Uterus (tissue), 2 donors: ENCODE data around the gene COL6A3.

Source experiments
- POLR2A ChIP-seq, 2 donors: fragments of 450-650 bp; IDR thresholded peaks; one replicate each; pipeline ENCODE4 v1.6.1; 2016; ENCODE audit warnings: antibody characterized with exemption in 2 of 2, mild to moderate bottlenecking in 1 of 2, moderate library complexity in 1 of 2
- TF ChIP-seq, protein P1 (sequence below), 4 experiments: fragments of 200-600 bp in 2 of 4; fragments of 450-650 bp in 2 of 4; sonication (generic) in 2 of 4; IDR thresholded peaks; one replicate each; pipeline ENCODE4 v1.5.1; 2016 to 2019; ENCODE audit warnings: antibody characterized with exemption in 4 of 4, mild to moderate bottlenecking in 2 of 4, moderate library complexity in 1 of 4

DNA sequence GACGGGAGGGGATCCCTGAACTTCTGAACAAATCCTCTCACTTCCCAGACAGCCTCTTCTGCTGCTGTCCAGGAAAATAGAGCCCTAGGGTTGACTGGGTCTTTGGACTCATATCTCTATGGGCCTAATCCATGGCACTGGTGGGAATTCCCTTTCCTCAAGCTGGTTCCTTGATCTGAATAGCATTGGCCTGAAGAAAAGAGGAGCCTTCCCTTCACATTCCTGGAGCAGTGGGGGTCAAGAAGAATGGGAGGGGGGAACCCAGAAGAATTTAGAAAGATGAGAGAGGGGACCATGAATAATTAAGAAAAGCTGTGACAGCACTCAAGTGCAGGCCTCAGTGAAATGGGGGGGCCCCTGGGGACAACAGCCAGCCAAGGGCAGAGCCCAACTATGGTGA lies 80.2 kb downstream of the COL6A3 start:
- TF ChIP-seq, protein P1, sequence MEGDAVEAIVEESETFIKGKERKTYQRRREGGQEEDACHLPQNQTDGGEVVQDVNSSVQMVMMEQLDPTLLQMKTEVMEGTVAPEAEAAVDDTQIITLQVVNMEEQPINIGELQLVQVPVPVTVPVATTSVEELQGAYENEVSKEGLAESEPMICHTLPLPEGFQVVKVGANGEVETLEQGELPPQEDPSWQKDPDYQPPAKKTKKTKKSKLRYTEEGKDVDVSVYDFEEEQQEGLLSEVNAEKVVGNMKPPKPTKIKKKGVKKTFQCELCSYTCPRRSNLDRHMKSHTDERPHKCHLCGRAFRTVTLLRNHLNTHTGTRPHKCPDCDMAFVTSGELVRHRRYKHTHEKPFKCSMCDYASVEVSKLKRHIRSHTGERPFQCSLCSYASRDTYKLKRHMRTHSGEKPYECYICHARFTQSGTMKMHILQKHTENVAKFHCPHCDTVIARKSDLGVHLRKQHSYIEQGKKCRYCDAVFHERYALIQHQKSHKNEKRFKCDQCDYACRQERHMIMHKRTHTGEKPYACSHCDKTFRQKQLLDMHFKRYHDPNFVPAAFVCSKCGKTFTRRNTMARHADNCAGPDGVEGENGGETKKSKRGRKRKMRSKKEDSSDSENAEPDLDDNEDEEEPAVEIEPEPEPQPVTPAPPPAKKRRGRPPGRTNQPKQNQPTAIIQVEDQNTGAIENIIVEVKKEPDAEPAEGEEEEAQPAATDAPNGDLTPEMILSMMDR (IDR thresholded peaks at IDR 0.05): no peak
- TF ChIP-seq POLR2A (IDR thresholded peaks at IDR 0.05): no peak
